Caco-2 (cell line): ENCODE data around the gene FHIT. TPM values are rescaled to one million over a fixed set of nuclear protein-coding genes. Genes with fewer than 3 reads are reported as not detected.

Source experiments
- BruUV-seq: library from RNA; stranded (reverse); fragments of 400-500 nt; replicated peaks from 2 replicates; lab custom pipeline; 2021; lab: Mats Ljungman, UMichigan
- CTCF ChIA-PET: fragments of 300-600 bp; sonication (Branson Sonifier 250); formaldehyde crosslinking; loops from one replicate; lab custom pipeline; 2022; ENCODE audit warnings: antibody characterized with exemption; lab: Charles Lee
- POLR2A ChIA-PET: fragments of 300-600 bp; sonication (Branson Sonifier 250); formaldehyde crosslinking; loops from one replicate; lab custom pipeline; 2022; ENCODE audit warnings: antibody characterized with exemption; lab: Charles Lee
- DNase-seq, 2 experiments: peaks; one replicate each; pipeline versions ENCODE4 v3.0.0 to v3.0.0-alpha.2; 2020 to 2022
- H3K27me3 ChIP-seq: replicated peaks from 2 replicates; pipeline ENCODE4 v1.6.0; 2011; ENCODE audit warnings: low read length; ENCODE audit not compliant: control insufficient read depth, insufficient read depth
- H3K36me3 ChIP-seq: 2 replicates; pipeline ENCODE4 v1.5.1; 2011; ENCODE audit warnings: low read length; ENCODE audit not compliant: control insufficient read depth, insufficient read depth
- H3K4me1 ChIP-seq: fragments of 250-450 bp; sonication (Bioruptor Pico); 2 replicates; pipeline ENCODE4 v1.5.1; 2020; ENCODE audit warnings: mild to moderate bottlenecking
- H3K4me3 ChIP-seq: 2 replicates; pipeline ENCODE4 v1.5.1; 2011; ENCODE audit warnings: low read depth, mild to moderate bottlenecking, control low read depth, low read length
- H3K9me3 ChIP-seq: fragments of 250-450 bp; sonication (Bioruptor Pico); 2 replicates; pipeline ENCODE4 v1.5.1; 2020; ENCODE audit warnings: mild to moderate bottlenecking, moderate library complexity
- H3K27ac Mint-ChIP-seq: one replicate; pipeline ENCODE4 v1.8.0; 2022; ENCODE audit warnings: mixed read lengths; ENCODE audit not compliant: unreplicated experiment
- H3K27me3 Mint-ChIP-seq: one replicate; pipeline ENCODE4 v1.8.0; 2022; ENCODE audit warnings: mixed read lengths; ENCODE audit not compliant: insufficient read depth, unreplicated experiment
- H3K36me3 Mint-ChIP-seq: one replicate; pipeline ENCODE4 v1.8.0; 2022; ENCODE audit warnings: mild to moderate bottlenecking, mixed read lengths; ENCODE audit not compliant: insufficient read depth, unreplicated experiment
- H3K4me1 Mint-ChIP-seq: one replicate; pipeline ENCODE4 v1.8.0; 2022; ENCODE audit warnings: low read depth, mixed read lengths; ENCODE audit not compliant: unreplicated experiment
- H3K4me3 Mint-ChIP-seq: one replicate; pipeline ENCODE4 v1.8.0; 2022; ENCODE audit warnings: mild to moderate bottlenecking, moderate library complexity, mixed read lengths; ENCODE audit not compliant: unreplicated experiment
- H3K9me3 Mint-ChIP-seq: one replicate; pipeline ENCODE4 v1.8.0; 2022; ENCODE audit warnings: mixed read lengths; ENCODE audit not compliant: unreplicated experiment
- intact Hi-C: fragments of 100-400 bp; cut with micrococcal nuclease; formaldehyde crosslinking; loops from one replicate; pipeline ENCODE4 v1.10.0; 2022; ENCODE audit not compliant: unreplicated experiment
- total RNA-seq: library from RNA; stranded (reverse); gene quantifications from 2 replicates; pipeline ENCODE4 v1.2.3, GENCODE V29; 2022
- TF ChIP-seq, protein P1 (sequence below), 2 experiments: fragments of 200-600 bp in 1 of 2; IDR thresholded peaks; 1 replicate in 1 of 2; 2 replicates in 1 of 2; pipeline versions ENCODE4 v1.5.1 to v1.8.0; 2011 to 2022; ENCODE audit warnings: antibody characterized with exemption in 1 of 2, control low read depth in 1 of 2, inconsistent platforms in 1 of 2, low read depth in 1 of 2, low read length in 1 of 2, mild to moderate bottlenecking in 1 of 2, moderate library complexity in 1 of 2; ENCODE audit not compliant: insufficient read depth in 1 of 2, severe bottlenecking in 1 of 2, unreplicated experiment in 1 of 2

The FHIT gene
- total RNA-seq, 1 experiment from 2014 or later, result 8.3 TPM

GRCh38 chr3:61081554-61081953, 169.7 kb downstream of the FHIT start:
- H3K27me3 ChIP-seq, result no peaks in the 10 kb centered on the region
- intact Hi-C loops, result no loop called here
- H3K27ac Mint-ChIP-seq, result no peak overlapping the region
- no peaks in the 10 kb centered on the region for H3K36me3 ChIP-seq
- CTCF ChIA-PET, result no interaction called here
- H3K4me3 Mint-ChIP-seq, result no peak overlapping the region
- TF ChIP-seq, protein P1, sequence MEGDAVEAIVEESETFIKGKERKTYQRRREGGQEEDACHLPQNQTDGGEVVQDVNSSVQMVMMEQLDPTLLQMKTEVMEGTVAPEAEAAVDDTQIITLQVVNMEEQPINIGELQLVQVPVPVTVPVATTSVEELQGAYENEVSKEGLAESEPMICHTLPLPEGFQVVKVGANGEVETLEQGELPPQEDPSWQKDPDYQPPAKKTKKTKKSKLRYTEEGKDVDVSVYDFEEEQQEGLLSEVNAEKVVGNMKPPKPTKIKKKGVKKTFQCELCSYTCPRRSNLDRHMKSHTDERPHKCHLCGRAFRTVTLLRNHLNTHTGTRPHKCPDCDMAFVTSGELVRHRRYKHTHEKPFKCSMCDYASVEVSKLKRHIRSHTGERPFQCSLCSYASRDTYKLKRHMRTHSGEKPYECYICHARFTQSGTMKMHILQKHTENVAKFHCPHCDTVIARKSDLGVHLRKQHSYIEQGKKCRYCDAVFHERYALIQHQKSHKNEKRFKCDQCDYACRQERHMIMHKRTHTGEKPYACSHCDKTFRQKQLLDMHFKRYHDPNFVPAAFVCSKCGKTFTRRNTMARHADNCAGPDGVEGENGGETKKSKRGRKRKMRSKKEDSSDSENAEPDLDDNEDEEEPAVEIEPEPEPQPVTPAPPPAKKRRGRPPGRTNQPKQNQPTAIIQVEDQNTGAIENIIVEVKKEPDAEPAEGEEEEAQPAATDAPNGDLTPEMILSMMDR (IDR thresholded peaks at IDR 0.05; ENCODE audit: insufficient read depth in 1 of 2, low read depth in 1 of 2, low read length in 1 of 2, severe bottlenecking in 1 of 2, unreplicated experiment in 1 of 2), result no peak
- no TSS peak for BruUV-seq
- H3K9me3 ChIP-seq, result no peaks in the 10 kb centered on the region
- no peak overlapping the region for H3K4me3 ChIP-seq
- no peaks in the 10 kb centered on the region for H3K4me1 Mint-ChIP-seq
- H3K36me3 Mint-ChIP-seq, result no peaks in the 10 kb centered on the region
- POLR2A ChIA-PET, result no interaction called here
- H3K4me1 ChIP-seq, result no peaks in the 10 kb centered on the region
- peaks cover 3% of the 10 kb centered on the region for H3K27me3 Mint-ChIP-seq
- DNase-seq, result no peak
- H3K9me3 Mint-ChIP-seq, result no peaks in the 10 kb centered on the region

DNA sequence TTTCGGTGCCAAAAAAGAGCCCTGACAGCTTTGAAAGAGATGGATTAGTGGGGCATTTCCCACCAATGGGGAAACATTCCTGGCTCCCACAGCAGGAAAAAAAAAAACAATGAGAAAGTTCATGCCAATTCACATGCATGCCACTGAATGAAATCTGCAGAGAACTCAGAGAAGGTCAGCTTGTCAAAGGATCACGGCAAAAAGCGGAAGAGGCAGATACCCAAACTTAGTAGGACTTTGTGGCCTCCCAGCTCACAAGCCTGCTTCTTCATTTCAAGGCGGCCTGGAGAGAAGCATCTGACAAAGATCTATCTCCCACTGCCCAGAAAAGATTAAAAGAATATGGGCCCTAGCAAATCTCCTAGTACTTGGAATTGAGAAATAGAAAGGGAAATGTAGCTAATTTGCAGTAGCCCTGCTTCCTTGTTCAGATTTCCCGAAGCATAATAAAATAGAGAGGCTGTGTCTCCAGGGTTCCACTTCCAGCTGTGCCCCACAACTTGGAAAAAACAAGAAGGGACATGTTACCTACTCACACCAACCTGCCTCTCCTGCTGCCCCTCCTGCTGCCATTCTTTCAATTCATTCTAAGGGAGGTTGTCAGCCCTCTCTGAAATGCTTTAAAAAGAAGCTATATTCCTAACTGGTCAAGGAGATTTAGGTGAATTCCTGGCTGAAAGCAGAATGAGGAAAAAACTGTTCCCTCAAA, 170.4 kb downstream of the FHIT start:
- Mint-ChIP-seq H3K9me3 (no peaks in the 10 kb centered on the region), H3K36me3 (no peaks in the 10 kb centered on the region), H3K27ac (no peak overlapping the region), H3K27me3 (peaks cover 3% of the 10 kb centered on the region), H3K4me1 (no peaks in the 10 kb centered on the region), H3K4me3 (no peak overlapping the region)
- no peaks in the 10 kb centered on the region for H3K4me1 ChIP-seq
- no peaks in the 10 kb centered on the region for H3K9me3 ChIP-seq
- no peaks in the 10 kb centered on the region for H3K36me3 ChIP-seq
- ChIA-PET POLR2A (no interaction called here), CTCF (interaction anchor here (0.6 kb wide), 1 partner anchor 1071 kb away, joined by 3 read pairs; no protein-coding TSS in a partner anchor)
- no TSS peak for BruUV-seq
- DNase-seq, result no peak
- intact Hi-C loops, result no loop called here
- no peak overlapping the region for H3K4me3 ChIP-seq
- TF ChIP-seq, protein P1 (IDR thresholded peaks at IDR 0.05; ENCODE audit: insufficient read depth in 1 of 2, low read depth in 1 of 2, low read length in 1 of 2, severe bottlenecking in 1 of 2, unreplicated experiment in 1 of 2), result no peak
- no peaks in the 10 kb centered on the region for H3K27me3 ChIP-seq

GRCh38 chr3:61078048-61078752, 173.1 kb downstream of the FHIT start:
- Mint-ChIP-seq H3K4me1 (no peaks in the 10 kb centered on the region), H3K27me3 (peaks cover 3% of the 10 kb centered on the region), H3K36me3 (no peaks in the 10 kb centered on the region), H3K4me3 (no peak overlapping the region), H3K9me3 (no peaks in the 10 kb centered on the region), H3K27ac (no peak overlapping the region)
- DNase-seq, result no peak
- ChIA-PET CTCF (no interaction called here), POLR2A (interaction anchor here (0.6 kb wide), 1 partner anchor 14 kb away, joined by 4 read pairs; no protein-coding TSS in a partner anchor)
- TF ChIP-seq, protein P1 (IDR thresholded peaks at IDR 0.05; ENCODE audit: insufficient read depth in 1 of 2, low read depth in 1 of 2, low read length in 1 of 2, severe bottlenecking in 1 of 2, unreplicated experiment in 1 of 2), result no peak
- no peaks in the 10 kb centered on the region for H3K9me3 ChIP-seq
- BruUV-seq, result no TSS peak
- no peaks in the 10 kb centered on the region for H3K36me3 ChIP-seq
- intact Hi-C loops, result no loop called here
- no peak overlapping the region for H3K4me3 ChIP-seq
- no peaks in the 10 kb centered on the region for H3K27me3 ChIP-seq
- H3K4me1 ChIP-seq, result no peaks in the 10 kb centered on the region
